Kidney glomerular epithelial cell (primary cell): ENCODE data around the gene SLCO6A1.
"Not testable (repeated sequence)": the region's sequence is repeated elsewhere in the genome, so short reads cannot be mapped to it uniquely, and the experiment has no call there.

Experiments
- DNase-seq: peaks from one replicate; lab custom pipeline; 2025; lab: John Stamatoyannopoulos, UW

Gene SLCO6A1, protein sequence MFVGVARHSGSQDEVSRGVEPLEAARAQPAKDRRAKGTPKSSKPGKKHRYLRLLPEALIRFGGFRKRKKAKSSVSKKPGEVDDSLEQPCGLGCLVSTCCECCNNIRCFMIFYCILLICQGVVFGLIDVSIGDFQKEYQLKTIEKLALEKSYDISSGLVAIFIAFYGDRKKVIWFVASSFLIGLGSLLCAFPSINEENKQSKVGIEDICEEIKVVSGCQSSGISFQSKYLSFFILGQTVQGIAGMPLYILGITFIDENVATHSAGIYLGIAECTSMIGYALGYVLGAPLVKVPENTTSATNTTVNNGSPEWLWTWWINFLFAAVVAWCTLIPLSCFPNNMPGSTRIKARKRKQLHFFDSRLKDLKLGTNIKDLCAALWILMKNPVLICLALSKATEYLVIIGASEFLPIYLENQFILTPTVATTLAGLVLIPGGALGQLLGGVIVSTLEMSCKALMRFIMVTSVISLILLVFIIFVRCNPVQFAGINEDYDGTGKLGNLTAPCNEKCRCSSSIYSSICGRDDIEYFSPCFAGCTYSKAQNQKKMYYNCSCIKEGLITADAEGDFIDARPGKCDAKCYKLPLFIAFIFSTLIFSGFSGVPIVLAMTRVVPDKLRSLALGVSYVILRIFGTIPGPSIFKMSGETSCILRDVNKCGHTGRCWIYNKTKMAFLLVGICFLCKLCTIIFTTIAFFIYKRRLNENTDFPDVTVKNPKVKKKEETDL

DNA sequence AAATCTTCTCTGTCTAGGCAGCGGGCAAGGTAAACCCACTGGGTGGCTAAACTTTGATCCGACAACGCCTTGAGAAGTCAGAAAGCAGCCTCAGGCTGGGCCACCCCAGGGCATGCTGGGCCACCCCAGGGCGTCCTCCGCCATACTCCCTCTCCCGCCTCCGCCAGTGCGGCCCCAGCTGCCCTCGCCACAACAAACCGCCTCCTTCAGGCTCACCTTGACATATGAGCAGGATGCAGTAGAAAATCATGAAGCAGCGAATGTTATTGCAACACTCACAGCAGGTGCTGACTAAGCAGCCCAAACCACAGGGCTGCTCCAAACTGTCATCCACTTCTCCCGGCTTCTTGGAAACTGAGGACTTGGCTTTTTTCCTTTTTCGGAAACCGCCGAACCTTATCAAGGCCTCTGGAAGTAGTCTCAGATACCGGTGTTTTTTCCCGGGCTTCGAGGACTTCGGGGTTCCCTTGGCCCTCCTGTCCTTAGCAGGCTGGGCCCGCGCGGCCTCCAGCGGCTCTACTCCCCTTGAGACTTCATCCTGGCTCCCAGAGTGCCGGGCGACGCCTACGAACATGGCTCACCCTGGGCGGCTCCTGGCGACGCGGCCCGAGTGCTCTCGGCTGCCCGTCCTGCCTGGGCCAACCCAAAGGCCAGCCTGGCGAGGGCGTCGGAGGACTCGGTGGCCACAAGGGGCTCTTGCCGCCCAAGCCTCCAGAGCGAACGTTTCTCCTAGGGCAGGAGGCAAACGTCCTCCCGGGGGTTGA, at the start of gene SLCO6A1:
TSS of gene SLCO6A1 (minus strand) at position 731 of the 764 bp plus-strand sequence. CDS start at position 574, 157 bp downstream.
- DNase-seq, result no peak

DNA sequence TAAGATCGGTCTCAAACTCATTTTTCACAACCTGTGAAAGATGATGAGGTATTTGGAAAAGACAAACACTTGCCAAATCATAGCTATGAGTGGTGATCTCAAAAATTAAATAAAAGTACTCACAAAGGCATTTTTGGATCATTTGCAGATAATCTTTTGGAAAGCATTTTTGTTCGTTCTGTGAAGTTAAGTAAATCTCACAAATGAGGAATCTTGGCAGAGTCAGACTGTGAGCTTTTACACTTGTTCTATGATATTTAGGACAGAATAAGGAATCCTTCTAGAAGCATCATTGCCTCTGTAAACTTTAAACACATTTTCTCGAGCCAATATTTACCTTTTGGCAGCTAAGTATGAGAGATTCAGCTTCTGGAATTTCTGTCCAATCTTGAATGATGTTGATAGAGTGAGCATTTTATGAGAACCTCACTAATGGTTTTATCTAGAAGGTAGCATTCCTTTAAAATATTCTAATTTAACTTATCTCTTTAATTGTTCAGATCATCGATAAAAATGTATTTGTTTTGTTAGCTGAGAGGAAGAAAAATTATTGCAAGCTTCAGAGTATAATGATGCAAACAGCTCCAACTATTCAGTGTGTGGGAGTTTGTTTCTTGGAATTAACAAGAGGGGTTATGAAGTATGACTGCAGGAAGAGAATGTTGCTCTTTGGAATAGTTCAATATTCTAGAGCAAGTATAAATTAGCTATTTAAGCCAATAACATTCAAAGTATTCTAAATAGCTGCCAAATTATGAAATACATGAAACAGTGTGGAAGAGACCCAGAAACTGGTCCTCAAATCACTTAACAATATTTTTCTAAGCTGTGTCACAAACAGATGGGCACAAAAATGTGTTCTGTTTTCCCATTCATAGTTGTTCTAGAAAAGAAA, 48.6 kb upstream of the SLCO6A1 start:
- no peak for DNase-seq

DNA sequence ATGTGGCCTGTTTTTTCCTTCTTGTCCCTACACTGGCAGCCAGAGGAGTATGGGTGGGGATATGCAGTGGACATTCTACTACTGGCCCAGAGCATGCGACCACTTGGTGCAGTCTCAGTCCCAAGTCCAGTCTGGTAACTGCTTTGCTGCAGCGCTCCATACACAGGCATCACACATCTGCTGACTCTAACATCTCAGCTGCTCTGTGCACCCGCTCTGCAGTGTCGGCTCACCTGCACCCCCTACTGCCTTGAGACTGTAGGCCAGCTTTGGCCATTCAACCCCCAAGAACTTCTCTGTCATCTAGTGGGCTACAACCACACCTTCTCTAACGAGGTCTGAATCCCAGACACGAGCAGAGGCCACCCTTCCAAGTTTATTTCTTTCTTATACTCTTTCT, 46.4 kb upstream of the SLCO6A1 start:
- DNase-seq, result no peak

DNA sequence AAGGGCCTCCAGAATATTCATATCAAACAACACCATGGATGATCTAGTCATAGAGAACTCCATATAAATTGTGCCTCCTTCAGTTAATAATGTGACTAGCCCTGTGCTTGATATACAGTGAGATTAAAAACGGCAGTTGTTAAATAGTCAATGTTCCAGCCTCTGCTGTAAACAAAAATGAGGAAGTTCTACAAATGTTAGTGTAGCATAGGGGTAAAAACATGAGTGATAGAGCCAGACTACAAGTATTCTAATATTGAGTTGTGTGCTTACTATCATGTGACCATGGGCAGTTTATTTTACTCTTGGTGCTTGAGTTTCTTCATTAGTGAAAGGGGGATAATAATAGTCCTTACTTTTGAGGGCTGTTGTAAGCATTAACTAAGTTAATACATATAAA, 43.3 kb upstream of the SLCO6A1 start:
- no peak for DNase-seq

DNA sequence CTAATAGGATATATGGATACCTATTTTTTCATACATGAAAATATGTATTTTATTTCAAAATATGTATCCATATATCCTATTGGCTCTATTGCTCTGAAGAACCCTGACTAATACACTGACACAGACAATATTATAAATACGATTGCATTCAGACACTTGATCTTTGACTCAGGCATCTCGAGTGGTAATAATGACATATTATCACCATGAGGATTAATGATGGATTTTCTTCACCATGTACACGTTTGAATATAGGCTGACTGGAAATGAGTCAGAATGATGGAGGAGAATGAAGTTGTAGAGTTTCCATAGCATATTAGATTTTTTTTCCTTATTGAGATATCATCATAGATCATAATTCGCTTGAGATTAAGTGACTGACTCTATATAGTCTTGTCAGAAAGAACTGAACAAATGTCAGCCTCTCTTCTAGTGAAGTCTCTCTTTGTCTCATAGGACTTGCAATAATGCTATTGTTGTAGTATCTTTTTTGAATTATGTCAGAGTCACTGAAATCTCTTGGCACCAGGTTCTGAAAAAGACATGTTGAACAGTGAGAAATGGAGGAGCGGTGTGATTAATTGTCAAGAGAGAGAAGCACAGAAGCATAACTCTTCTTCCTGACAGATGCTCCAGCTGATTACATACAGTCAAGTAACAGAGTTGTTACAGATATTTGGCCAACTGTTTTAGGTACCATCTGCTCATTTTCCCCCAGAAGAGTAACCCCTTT, 41.4 kb upstream of the SLCO6A1 start:
- DNase-seq, result no peak

DNA sequence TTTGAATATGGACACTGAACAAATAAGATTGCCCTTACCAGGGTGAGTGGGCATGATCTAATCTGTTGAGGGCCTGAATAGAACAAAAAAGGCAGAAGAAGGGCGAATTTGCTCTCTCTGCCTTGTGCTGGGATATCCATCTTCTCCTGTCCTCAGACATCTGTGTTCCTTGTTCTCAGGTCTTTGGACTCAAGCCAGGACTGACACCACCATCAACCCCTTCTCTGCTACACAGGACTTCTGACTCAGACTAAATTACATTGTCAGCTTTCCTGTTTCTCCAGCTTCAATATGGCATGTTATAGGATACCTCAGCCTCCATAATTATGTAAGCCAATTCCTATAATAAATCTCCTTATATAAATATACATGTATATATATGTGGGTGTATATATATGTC, 40.8 kb upstream of the SLCO6A1 start:
- no peak for DNase-seq

DNA sequence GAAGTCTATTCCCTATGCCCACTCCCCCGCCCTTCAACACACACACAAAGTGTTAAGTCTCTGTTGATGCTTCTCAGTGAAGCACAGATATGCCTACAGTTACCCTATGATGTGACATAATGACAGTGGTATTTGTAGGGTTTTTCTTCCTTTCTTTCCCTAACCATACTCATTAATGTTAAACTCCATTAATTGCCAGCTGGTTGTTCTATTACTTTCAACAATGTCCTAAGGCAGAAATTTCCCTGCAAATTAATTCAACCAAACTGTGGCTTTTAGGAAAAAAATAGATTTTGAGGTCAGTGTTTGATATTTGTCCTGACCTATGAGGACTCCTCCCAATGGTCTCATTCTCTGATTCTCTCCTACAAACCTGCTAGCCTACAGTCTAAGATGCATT, 38.2 kb upstream of the SLCO6A1 start:
- peak; percentile 51 for DNase-seq

DNA sequence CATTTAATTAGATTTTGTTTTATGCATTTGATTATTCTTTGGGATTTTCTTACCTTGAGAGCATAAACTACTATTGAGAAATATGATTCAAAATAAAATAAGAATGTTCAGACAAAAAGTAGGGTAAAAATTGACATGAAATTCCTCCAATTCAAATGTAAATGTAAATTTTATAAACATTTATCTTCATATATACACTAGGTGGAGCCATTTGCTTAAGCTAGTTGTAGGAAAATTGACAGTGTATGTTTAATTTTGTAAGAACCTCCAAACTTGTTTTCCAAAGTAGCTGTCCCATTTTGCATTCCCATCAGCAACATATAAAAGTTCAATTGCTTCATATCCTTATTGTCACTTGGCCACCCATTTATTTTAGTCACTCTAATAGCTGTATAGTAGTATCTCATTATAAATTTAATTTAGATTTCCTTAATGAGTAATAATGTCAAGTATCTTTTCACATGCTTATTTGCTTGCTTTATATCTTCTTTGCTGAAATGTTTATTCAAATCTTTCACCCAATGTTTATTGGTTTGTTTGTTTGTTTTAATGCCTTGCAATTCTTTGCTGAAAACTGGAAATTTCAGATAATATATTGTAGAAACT, 37.6 kb upstream of the SLCO6A1 start:
- peak; percentile 61 for DNase-seq

DNA sequence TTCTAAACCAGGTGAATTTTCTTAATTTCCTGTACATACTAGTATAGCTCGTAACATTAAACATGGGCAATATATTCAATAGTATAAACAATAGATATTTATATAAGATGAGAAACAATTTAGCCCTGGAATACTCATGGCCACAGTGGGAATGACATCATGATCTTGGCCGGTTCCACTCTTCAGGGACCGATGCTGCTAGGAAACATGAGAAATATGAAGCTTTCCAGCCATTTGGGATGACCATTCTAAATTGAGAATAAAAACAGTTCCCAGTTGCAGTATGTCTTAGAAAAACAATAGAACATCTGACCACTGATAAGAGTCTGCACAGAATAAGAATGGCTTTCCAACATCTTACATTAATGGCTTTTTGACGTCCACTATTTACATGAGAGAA, 33.3 kb upstream of the SLCO6A1 start:
- no peak for DNase-seq

DNA sequence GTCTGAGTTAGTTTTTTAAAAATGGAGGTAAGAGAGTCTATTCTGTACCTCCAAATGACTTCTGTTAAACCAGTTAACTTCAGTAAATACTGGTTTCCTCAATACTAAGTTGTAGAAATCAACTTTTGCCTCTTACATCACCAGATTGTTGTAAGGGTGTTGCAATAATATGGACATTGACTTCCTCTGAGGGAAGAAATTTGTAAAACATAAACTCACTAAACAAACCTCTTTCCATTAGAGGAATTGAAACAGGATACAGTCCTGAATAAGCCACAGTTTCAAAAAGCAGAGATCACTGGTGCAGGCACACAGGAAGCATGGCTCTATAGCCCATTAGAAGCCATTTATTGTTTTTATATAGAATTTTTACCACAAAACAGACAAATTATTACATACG, 32.7 kb upstream of the SLCO6A1 start:
- no peak for DNase-seq

DNA sequence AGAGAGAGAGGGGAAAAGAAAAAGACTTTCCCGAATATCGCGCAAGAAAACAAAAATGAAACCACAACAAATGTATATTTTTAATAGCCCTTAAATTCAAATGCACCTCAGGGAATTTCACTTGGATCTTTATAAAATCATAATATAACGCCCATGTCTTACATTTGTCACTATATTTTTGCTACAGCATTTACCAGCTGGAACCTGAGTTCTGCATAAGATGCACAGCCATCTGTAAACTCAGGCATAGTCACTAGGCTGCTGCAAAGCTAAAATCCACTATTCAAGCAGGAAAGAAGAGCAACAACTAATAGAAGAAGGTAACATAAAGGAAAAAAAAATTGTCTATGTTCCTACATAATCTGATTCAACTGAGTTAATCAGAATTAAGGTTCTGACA, 30.6 kb upstream of the SLCO6A1 start:
- DNase-seq, result no peak

DNA sequence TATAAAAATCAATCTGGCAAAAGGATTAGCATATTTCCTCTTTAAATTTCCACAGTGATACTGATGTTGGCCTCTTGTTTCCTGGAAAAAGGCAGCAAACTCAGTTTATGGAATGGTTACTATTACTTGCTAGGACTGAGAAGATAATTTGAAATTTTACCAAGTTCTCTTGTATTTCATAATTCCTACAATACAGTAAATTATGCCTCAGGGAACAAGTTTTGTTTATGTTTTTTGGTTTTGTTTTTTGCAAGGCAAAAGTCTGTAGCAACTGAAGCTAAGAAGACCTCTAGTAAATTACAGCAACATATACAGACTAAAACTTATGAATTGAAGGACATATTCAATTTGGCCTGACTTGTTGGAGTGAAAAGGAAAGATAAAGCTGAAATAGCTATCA, 30.2 kb upstream of the SLCO6A1 start:
- DNase-seq, result no peak

DNA sequence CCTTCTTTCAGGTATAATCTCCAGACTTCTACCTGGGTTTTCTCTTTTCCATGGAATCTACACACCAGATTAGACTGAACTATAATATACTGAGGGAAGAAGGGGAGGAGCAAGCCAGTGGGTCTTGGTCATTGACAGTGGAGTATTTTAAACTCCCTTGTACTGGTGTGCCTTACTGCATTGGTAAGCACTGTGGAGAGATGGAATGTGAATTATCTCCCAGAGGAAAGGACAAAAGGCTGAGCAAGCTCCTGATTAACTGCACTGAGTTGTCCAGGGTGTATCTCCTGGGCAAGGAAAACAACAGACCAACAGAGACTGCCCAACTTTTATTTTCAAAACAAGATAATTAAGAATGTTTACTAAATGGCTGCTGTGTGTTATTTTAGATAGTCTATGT, 29.8 kb upstream of the SLCO6A1 start:
- DNase-seq, result peak; percentile 40

DNA sequence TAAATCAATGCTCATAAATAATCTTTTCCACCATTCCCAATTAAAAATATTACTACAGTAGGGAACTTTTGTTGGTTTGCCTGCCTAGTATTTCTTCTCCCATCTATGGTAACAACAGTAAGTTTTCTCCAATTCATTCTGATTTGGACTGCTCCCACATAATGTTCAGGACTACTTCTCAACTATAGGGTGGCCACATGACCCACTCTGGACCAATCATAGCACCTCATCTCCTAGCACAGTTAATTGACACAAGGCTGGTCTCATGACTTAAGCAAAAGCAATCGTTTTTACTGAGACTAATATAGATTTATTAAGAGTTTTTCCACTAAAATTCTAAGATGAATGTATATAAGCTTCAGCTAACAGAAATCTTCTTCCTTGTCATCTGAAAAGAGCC, 28.7 kb upstream of the SLCO6A1 start:
- DNase-seq, result no peak

DNA sequence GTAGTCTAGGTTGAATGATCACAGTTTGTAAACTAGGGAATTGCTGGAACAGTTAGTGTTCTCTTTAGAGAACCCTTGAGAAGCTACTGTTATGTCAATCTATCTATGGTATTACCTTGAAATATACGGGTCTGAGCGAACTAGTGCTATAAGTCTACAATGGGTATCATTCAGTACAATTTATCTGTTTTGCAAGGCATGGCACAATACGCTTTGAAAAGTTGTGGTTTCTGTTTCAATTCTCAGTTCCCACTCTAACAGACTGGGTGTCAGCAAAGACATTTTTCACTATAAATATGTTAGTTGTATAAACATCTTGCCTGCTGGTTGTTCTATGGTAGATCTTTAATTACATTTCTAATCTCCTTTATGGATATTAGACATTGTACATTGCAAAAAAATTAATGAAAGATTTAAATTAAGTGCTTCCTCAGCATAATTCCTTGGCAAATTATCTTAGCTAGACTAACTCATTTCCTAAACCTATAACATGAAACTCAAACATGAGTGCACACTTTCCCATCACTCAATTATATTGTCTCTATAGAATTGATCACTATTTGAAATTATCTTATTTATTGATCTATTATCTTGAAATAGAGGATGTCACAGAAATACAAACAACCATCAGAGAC, 24.9 kb upstream of the SLCO6A1 start:
- DNase-seq, result no peak

DNA sequence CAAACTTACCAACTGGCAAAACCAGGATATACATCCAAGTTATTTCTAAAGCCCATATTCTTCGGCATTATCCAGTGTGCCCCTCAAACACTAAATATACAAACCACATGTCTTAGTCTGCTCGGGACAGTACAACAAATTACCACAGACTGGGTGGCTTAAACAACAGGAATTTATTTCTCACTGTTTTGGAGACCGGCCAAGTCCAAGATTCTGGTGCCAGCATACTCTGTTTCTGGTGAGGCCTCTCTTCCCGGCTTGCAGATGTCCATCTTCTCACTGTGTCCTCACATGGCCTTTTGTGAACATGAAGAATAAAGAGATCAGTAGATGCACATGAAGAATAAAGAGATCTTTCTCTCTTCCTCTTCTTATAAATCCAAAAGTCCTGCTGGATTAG, 12.9 kb upstream of the SLCO6A1 start:
- peak; percentile 6 for DNase-seq

DNA sequence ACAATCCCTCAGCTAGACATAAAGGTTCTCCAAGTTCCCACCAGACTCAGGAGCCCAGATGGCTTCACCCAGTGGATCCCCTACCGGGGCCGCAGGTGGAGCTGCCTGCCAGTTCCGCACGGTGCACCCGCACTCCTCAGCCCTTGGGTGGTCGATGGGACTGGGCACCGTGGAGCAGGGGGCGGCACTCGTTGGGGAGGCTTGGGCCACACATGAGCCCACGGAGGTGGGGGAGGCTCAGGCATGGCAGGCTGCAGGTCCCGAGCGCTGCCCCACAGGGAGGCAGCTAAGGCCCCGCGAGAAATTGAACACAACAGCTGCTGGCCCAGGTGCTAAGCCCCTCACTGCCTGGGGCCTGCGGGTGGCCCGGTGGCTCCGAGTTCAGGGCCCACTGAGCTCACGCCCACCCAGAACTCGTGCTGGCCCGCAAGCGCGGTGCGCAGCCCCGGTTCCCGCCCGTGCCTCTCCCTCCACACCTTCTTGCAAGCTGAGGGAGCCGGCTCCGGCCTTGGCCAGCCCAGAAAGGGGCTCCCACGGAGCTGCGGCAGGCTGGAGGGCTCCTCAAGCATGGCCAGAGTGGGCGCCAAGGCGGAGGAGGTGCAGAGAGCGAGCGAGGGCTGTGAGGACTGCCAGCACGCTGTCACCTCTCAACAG, 7.4 kb downstream of the SLCO6A1 start:
- DNase-seq, result not testable (repeated sequence)

DNA sequence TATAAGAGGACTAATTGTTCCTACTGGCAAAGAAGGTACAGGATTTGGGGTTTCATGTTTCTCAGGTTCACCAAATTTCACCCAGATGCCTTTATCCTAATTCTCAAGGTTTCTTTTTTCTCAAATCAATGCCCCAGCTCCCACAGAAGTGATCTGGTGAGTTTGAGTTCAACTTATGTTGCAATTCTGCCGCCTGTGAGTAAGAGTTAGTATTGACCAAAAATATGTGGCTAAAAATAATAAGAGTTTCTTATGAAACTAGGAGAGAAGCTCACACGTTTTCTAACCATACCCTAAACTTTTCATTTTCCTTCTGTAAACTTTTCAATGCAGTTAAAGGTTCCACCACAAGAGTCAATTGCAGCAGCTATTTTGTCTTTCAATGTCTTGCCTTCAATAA, 15.1 kb downstream of the SLCO6A1 start:
- DNase-seq, result no peak

DNA sequence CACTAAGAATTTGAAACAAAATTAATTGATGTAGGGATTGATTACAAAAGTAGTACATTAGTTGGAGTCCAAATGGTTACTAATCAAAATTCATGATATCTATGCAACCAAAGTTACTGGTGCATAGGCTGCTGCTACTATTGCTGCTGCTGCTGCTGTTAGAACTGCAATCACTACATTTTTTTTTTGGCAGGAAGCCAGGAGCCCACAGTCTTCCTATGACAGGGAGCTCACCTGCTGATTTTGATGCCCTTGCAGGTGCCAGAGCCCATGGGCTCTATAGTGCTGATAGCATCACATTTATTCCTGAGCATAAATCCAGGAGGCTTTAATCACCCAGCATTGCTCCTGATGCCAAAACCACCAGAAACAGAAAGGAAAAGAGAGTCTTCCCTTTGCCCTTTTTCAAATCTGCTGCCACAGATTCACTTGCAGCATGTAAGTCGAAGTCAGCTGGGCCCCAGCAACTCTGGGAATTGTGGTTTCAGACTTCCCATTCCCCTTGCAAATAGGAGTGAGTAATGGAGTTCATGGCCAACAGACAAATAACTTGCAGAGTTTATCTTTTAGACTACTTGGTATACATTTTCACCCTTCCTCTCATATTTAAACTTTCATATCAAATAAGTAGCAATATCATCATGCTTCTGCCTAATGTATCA, 17.6 kb downstream of the SLCO6A1 start:
- DNase-seq, result no peak
